Activated CD4-positive, alpha-beta T cell treated with anti-CD3 and anti-CD28 coated beads, Interleukin-2, amount 50 U/mL, for 24 hours (primary cell): ENCODE results near the gene BTN3A1.
"Not testable (repeated sequence)": the region's sequence is repeated elsewhere in the genome, so short reads cannot be mapped to it uniquely, and the experiment has no call there.

Source experiments
- DNase-seq, 2 donors: peaks; one replicate each; pipeline ENCODE4 v3.0.0-alpha.2; 2020; ENCODE audit warnings: low read depth in 1 of 2, low spot score in 1 of 2

Gene BTN3A1

GRCh38 chr6:26412954-26413353 lies 10.9 kb downstream of the BTN3A1 start:
- no peak for DNase-seq

GRCh38 chr6:26414281-26414680 lies 12.2 kb downstream of the BTN3A1 start:
- no peak for DNase-seq

- no peak for DNase-seq
Observed at GRCh38 chr6:26415036-26415614, 13.1 kb downstream of the BTN3A1 start.

- DNase-seq: no peak
Observed at GRCh38 chr6:26415791-26416190, 13.7 kb downstream of the BTN3A1 start.

- DNase-seq: no peak
Observed at GRCh38 chr6:26416288-26416687, 14.2 kb downstream of the BTN3A1 start.

GRCh38 chr6:26418077-26418476 lies 16.0 kb downstream of the BTN3A1 start:
- DNase-seq: not testable (repeated sequence)

GRCh38 chr6:26418795-26419194 lies 16.7 kb downstream of the BTN3A1 start:
- DNase-seq: not testable (repeated sequence)

- DNase-seq: no peak
Observed at GRCh38 chr6:26420688-26421171, 18.7 kb downstream of the BTN3A1 start.

GRCh38 chr6:26421259-26422144 lies 19.4 kb downstream of the BTN3A1 start:
- peak; percentile 16 to 28 for DNase-seq

GRCh38 chr6:26422329-26422728 lies 20.3 kb downstream of the BTN3A1 start:
- DNase-seq: no peak

GRCh38 chr6:26426691-26427450 lies 24.8 kb downstream of the BTN3A1 start:
- no peak for DNase-seq

GRCh38 chr6:26427451-26427809 lies 25.4 kb downstream of the BTN3A1 start:
- no peak for DNase-seq

GRCh38 chr6:26428206-26428605 lies 26.1 kb downstream of the BTN3A1 start:
- DNase-seq: no peak

- DNase-seq: no peak
Observed at GRCh38 chr6:26430787-26431186, 28.7 kb downstream of the BTN3A1 start.

GRCh38 chr6:26431258-26432172 lies 29.4 kb downstream of the BTN3A1 start:
- DNase-seq: no peak

GRCh38 chr6:26432627-26433201 lies 30.6 kb downstream of the BTN3A1 start:
- no peak for DNase-seq

- DNase-seq: not testable (repeated sequence)
Observed at GRCh38 chr6:26433680-26434079, 31.6 kb downstream of the BTN3A1 start.

GRCh38 chr6:26436018-26436417 lies 33.9 kb downstream of the BTN3A1 start:
- no peak for DNase-seq

GRCh38 chr6:26437550-26437949 lies 35.5 kb downstream of the BTN3A1 start:
- no peak for DNase-seq

- no peak for DNase-seq
Observed at GRCh38 chr6:26438000-26438399, 35.9 kb downstream of the BTN3A1 start.
